GM18870 (cell line): Measurements from ENCODE around the gene SH3RF3.
"Not testable (repeated sequence)": the region's sequence is repeated elsewhere in the genome, so short reads cannot be mapped to it uniquely, and the experiment has no call there.

ENCODE experiments used
- ATAC-seq: cut with Tn5 transposase; IDR thresholded peaks from one replicate; pipeline ENCODE4 v1.9.1; 2021; ENCODE audit warnings: moderate library complexity; ENCODE audit not compliant: unreplicated experiment

SH3RF3 gene

DNA sequence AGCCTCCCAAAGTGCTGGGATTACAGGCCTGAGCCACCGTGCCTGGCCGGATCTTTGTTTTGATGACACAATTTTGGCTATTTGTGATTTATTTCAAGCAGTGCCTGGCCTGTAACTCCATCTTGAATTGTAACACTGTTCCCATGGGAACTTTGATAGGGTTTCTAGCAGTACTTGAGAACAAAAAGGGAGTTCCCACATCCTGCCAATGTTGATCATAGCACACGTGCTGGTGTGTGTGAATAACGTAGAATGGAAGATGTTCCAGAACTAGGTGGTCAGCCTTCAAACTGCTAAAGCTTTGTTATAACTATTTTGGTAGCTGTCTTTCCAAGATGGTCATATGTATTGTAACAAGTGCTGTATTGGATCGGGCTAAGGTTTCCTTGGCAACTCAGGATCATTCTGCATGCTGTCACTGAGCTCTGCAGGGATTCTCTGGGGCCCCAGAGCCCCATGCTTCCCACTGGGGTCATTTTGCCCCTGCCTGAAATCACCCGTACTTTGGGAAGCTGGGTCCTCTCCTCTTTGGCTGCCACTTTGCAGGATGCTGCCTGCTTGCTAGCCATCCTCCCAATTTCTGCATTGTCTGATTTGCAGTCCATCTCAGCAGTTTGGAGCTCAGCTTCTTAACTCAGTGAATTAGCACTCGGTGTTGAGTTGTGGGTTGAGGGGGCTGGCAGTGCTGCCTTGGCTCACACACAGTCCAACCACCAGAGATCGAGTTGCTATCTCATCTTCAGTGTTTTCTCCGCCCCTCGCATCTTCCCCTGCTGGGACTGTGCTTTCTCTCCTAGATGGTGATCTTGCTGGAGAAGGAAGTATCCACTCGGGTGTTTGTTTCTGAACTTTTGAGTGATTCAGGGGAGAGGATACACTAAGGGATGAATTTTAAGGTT, 26.8 kb downstream of the SH3RF3 start:
- ATAC-seq, result no peak

DNA sequence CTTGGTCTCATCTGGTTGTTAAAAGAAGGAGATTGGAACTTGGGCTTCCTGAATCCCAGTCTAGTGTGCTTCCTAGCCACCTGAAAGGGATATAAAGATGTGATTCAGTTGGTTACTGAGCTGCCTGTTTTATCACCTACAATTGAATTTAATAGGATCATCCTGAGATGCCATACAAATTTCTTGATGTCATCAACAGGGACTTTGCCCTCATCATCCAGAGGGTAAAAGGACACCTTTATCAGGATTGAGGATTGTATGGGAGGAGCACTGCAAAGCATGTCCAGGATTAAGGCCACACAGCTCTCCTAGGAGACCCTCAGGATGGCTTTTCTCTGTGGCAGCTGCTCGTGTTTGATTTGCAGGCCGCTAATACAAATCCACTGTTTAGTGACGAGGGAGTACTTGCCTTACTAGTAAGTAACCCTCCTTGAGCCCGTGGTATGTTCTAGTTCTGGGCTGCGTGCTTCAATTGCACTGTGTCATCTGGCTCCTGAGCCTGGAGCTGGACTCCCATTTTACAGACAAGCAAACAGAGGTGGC, 28.6 kb downstream of the SH3RF3 start:
- ATAC-seq, result no peak

GRCh38 chr2:109158237-109158636, 29.2 kb downstream of the SH3RF3 start:
- no peak for ATAC-seq

DNA sequence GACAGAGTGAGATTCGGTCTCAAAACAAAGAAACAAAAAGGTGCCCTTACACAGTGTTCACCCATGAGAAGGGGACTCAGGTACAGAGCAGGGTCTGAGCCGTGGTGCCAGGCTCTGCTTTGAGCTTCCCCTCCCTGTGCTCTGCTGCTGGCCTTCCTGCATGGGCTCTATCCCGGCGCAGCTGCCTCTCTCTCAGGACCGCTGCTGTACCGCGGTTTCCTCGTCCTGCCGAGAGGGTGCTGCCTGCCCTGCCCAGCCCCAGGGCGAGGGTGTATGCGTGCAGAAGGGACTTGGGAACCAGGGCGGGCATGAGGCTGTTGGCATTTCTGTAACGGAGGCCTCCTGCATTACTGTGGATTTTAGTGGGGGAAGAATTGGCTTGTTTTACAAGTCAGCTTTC, 30.1 kb downstream of the SH3RF3 start:
- no peak for ATAC-seq

DNA sequence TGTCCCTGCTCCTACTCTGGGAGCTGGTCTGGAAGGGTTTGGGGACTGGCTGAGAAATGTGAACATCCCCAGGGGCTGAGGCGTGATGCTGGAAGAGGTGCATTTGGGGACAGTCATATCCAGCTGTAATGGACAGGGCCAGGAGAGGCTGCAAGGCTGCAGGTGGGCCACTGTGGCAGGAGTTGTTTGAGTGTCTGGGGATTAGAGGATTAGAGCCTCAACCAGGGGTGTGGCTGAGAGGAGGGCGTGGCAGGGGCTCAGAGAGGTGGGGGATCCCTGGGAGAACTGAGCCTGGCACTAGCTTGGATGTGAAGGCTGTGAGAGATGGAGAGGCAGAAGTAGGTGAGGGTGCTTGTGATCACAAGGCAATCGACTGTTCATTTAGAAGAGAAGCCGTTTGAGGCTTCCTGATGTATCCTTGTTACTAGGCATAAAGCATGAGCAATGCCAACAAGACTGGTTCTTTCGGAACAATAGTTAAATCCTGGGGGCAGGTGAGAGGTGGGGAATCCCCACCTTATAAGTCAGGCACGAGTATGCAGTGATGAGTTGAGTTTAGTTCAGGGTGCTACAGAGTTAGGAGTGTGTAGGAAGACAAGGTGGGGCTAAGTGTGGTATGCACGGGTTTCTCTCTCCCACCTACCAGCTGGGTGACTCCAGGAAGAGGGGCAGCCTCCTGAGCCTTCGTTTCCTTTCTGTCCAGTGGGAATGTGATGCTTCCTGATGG, 31.9 kb downstream of the SH3RF3 start:
- ATAC-seq, result no peak

DNA sequence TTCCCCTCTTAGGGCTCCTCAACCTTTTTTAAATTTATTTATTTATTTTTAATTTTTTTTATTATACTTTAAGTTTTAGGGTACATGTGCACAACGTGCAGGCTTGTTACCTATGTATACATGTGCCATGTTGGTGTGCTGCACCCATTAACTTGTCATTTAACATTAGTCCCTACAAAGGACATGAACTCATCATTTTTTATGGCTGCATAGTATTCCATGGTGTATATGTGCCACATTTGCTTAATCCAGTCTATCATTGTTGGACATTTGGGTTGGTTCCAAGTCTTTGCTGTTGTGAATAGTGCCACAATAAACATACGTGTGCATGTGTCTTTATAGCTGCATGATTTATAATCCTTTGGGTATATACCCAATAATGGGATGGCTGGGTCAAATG, 33.4 kb downstream of the SH3RF3 start:
- ATAC-seq, result not testable (repeated sequence)

DNA sequence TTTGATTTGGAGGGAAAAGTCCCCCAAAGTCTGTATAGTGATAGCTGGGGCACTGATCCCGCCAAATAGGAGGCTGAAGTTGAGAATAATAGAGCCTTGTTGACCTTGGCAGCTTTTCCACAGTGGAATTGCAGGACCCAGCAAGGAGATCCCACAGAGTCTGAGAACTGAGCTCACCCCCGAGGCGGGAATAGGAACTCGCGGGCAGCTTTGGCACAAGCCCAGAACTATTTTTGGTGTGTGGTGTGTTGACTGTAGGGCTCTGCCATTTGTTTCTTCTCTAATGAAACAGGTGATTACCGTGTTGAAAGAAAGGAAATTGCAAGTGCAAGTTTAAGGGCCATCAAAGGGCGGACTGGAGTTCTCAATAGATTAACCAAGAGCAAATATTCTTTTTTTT, 34.0 kb downstream of the SH3RF3 start:
- ATAC-seq, result no peak

GRCh38 chr2:109164311-109164710, 35.3 kb downstream of the SH3RF3 start:
- no peak for ATAC-seq

- ATAC-seq, result no peak
These were observed 35.8 kb downstream of the SH3RF3 start for GRCh38 chr2:109164739-109165221.

GRCh38 chr2:109166811-109167210, 37.8 kb downstream of the SH3RF3 start:
- ATAC-seq, result no peak

DNA sequence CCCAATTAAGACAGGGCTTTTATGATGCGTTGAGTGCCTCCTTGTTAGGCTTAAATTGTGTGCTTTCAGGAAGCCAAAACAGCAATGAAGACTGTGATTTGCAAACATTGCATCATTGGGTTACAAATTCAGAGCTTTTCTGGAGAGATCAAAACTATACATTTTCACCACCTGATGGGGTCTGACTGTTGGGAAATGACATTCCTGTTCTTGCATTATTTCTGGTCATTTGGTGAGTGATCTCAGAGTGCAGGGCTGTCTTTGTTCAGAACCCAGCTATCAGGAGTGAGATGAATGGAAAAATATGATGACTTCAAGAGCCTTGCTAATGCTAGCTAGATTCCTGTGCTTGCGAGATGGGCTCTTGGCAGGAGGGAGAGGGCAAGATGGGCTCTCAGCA, 39.1 kb downstream of the SH3RF3 start:
- ATAC-seq, result no peak

GRCh38 chr2:109168716-109169115, 39.7 kb downstream of the SH3RF3 start:
- ATAC-seq, result no peak

- ATAC-seq, result no peak
These were observed 41.6 kb downstream of the SH3RF3 start for GRCh38 chr2:109170645-109171044.

DNA sequence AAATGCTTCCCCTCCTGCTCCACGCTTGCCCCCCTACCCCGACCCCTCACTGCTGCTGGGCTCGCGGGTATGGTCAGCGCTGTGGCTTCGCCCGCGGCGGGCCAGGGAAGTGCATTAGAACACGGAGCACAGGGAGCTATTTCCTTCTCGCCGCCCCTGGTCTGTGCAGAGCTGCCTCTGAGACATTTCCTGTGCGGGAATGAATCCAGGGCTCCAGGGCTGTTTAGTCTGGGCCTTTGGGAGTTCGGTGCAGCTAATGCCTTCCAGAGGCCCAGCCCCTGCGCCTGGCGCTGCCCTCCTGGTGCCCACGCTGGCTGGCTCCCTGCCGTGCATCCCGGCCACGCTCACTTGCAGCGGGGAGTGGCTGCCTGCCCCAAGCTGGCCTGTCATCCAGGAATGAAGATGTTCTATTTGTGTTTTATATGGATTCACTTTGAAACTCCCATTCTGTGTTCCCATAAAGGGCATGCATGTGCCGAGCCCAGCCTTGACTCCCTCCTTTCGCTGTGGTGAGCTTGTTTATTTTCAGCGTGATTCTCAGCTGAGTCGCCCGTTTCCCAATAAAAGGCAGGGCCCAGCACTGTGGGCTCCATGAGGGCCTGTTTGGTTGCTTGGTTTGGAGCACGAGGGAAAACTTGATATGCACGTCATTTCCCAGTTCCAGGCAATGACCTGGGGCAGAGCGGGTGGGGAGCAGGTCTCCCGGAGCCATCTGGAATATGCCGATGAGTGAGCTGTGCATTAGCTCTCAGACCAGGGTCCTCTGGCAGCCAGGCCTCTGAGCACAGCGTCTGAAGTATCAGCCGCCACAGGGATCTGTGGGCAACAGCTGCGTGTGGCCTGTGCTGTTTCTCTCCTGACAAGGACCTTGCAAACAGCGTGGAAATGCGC, 42.7 kb downstream of the SH3RF3 start:
- no peak for ATAC-seq

GRCh38 chr2:109172556-109173105, 43.6 kb downstream of the SH3RF3 start:
- ATAC-seq, result no peak

- no peak for ATAC-seq
These were observed 44.5 kb downstream of the SH3RF3 start for GRCh38 chr2:109173311-109174171.

DNA sequence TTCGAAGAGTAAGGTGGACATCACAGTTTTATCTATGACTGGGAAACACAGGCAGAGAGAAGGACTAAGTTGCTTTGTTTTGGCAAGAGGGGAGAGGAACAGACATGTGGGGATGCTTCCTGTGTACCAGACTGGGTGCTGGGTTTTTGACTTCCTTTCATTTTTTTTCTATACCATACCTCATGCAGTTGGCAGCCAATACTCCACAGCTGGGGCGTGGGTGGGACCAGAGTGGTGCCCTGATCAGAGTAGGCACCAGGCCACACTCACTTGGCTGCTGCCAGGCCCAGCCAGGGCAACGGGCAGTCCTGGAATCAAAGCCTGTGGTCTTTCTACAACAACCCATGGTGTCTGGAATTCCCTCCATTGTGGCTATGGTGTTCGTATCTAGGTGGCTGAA, 45.2 kb downstream of the SH3RF3 start:
- no peak for ATAC-seq

DNA sequence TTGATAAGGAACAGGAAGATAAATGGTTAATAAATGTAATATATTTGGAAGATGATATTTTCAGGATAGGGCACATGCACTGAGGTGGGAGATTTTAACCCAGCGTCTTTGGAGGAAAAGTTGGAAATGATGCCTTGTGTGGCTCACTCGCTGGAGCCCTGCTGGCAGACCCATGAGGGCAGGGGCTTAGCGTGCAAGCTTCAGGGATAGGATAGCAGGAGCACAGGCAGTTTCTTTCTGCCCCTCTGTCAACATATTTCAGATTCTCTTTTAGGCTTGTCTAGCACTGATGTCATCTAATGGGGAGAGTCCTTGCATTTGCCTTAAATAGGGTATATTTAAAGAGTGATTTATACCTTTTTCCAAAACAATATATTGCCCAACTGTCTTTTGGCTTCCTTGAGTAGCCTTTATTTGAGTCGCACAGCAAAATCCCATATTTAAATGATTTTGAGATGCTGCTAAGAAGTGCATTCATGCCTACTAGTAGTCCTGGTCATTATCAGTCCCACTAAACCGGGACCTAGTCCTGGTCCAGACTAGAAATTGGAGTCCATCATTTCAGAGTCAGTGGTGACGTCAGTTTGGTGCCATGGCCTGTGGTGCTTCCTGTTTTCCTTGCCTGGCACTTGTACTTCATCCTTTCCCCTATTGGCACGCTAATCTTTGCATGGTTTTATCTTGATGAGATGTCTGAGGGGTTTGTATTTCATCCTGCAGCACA, 45.8 kb downstream of the SH3RF3 start:
- ATAC-seq, result no peak

DNA sequence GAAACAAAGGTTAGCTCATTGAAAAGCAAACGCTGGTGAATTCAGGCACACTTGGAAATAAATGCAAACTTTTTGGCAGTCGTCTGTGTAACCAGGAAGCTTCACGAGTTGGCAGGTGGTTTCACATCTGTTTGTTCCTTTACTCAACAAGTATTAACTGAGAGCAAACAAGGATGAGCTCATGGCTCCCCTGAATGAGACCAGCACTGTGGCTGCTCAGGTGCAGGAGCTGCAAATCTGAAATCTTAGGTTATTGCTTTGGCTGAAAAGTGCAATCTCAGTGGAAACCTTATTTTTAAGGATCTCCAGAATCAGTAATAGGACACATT, 46.3 kb downstream of the SH3RF3 start:
- no peak for ATAC-seq
